Aorta (tissue), 5 donors: ENCODE results near the gene B2M. TPM values are rescaled to one million over a fixed set of nuclear protein-coding genes. Genes with fewer than 3 reads are reported as not detected.

Source experiments
- ATAC-seq: fragments of 200-7000 bp; cut with Tn5 transposase; one replicate; pipeline ENCODE4 v1.9.1; 2022; ENCODE audit warnings: moderate library complexity; ENCODE audit not compliant: low FRiP score
- DNase-seq, 2 donors: peaks; one replicate each; pipeline ENCODE4 v3.0.0-alpha.2; 2020
- H3K27ac ChIP-seq, 2 donors: one replicate each; pipeline ENCODE4 v1.5.1; 2013; ENCODE audit warnings: low read length in 2 of 2, mild to moderate bottlenecking in 2 of 2, moderate library complexity in 2 of 2, control low read depth in 1 of 2, inconsistent platforms in 1 of 2, low read depth in 1 of 2
- H3K27me3 ChIP-seq, 2 donors: one replicate each; pipeline ENCODE4 v1.6.1; 2013; ENCODE audit warnings: control low read depth in 1 of 2, low read length in 1 of 2, mild to moderate bottlenecking in 1 of 2, moderate library complexity in 1 of 2; ENCODE audit not compliant: insufficient read depth in 2 of 2, control insufficient read depth in 1 of 2
- H3K36me3 ChIP-seq, 2 donors: one replicate each; pipeline ENCODE4 v1.6.1; 2013; ENCODE audit warnings: control low read depth in 1 of 2, low read length in 1 of 2, mild to moderate bottlenecking in 1 of 2; ENCODE audit not compliant: insufficient read depth in 2 of 2, control insufficient read depth in 1 of 2
- H3K4me1 ChIP-seq, 2 donors: one replicate each; pipeline ENCODE4 v1.6.1; 2013; ENCODE audit warnings: low read length in 2 of 2, control low read depth in 1 of 2, mild to moderate bottlenecking in 1 of 2, moderate library complexity in 1 of 2; ENCODE audit not compliant: insufficient read depth in 2 of 2, control insufficient read depth in 1 of 2
- H3K4me3 ChIP-seq, 2 donors: one replicate each; pipeline ENCODE4 v1.5.1; 2013; ENCODE audit warnings: low read length in 2 of 2, control low read depth in 1 of 2, mild to moderate bottlenecking in 1 of 2
- H3K9me3 ChIP-seq: one replicate; pipeline ENCODE4 v1.6.1; 2013; ENCODE audit warnings: mild to moderate bottlenecking, low read length; ENCODE audit not compliant: control insufficient read depth
- WGBS, 2 donors: extraction: QIAGEN DNeasy Blood & Tissue Kit; methylation state at CpG; one replicate each; pipeline ENCODE4 v1.1.7; 2013; 5-methylcytosine and 5-hydroxymethylcytosine counted together
- intact Hi-C, 2 donors: fragments of 100-400 bp; cut with DNase I; formaldehyde crosslinking; loops; one replicate each; pipeline versions ENCODE4 v1.14.2 to v1.15.0; 2022
- long read RNA-seq, 2 donors: library from polyadenylated mRNA; unstranded; transcript quantifications; one replicate each; pipeline ENCODE4 v2.0.0, GENCODE V29; 2020 to 2021
- polyA plus RNA-seq, 2 donors: library from polyadenylated mRNA; stranded (reverse); fragments of 200-250 nt; gene quantifications; one replicate each; pipeline ENCODE4 v1.2.3, GENCODE V29; 2013
- total RNA-seq, 2 donors: library from RNA; stranded (reverse); fragmentation: NEBNext Ultra II Directional; extraction: Animal tissue kit (Norgen Biotek cat#: 25700); gene quantifications; one replicate each; pipeline ENCODE4 v1.2.1, GENCODE V29; 2021
- donor health status: healthy with polysubstance abuse.
- donor health status: Bipolar disorder and iron deficiency.
- donor health status: DM: no; HTN: no; CAD: no.
- donor health status: DM: no; HTN: no; CAD: no.
- donor health status: DM: yes; HTN: yes; CAD: no.

The B2M gene
- total RNA-seq (1,000 to 10,000 TPM; 2,130 to 2,403 TPM), polyA plus RNA-seq (1,000 to 10,000 TPM; 3,644 to 4,026 TPM)
- long read RNA-seq, donor 1, transcript B2M-213 (1 exons, 2,329 nt): minor isoform, 60 of 1,572 reads
- long read RNA-seq, donor 1, transcript B2M-204 (4 exons, 1,705 nt): major isoform, 1,404 of 1,572 reads
- long read RNA-seq, donor 1, transcript B2M-214 (1 exons, 2,403 nt): minor isoform, 42 of 1,572 reads
- long read RNA-seq, donor 1, transcript B2M-208 (3 exons, 1,081 nt): minor isoform, 34 of 1,572 reads
- long read RNA-seq, donor 1, partial matches to known transcripts: 20 of 1,572 reads
- long read RNA-seq, donor 1, other reads (novel, unspliced or antisense): 10 of 1,572 reads
- long read RNA-seq, donor 2, transcript B2M-204 (4 exons, 1,705 nt): major isoform, 1,087 of 1,331 reads
- long read RNA-seq, donor 2, transcript B2M-213 (1 exons, 2,329 nt): minor isoform, 176 of 1,331 reads
- long read RNA-seq, donor 2, transcript B2M-214 (1 exons, 2,403 nt): minor isoform, 18 of 1,331 reads
- long read RNA-seq, donor 2, transcript B2M-208 (3 exons, 1,081 nt): minor isoform, 20 of 1,331 reads
- long read RNA-seq, donor 2, partial matches to known transcripts: 26 of 1,331 reads
- long read RNA-seq, donor 2, other reads (novel, unspliced or antisense): 1 of 1,331 reads

- DNase-seq: peak; percentile 97 to 98
- intact Hi-C loops: loop anchor here (2.0 to 5.0 kb wide), 2 partner anchors 18 to 49 kb away; partner anchors contain the start of gene SPG11 (in 2 of the 2)
- ATAC-seq: peak; percentile 97
- H3K27ac ChIP-seq: peak within 1 kb of the TSS; percentile 92 to 99
- peak within 1 kb of the TSS; percentile 77 to 96 for H3K4me3 ChIP-seq
- WGBS, 2 donors: 0% methylated on average over 37 of the region's 37 CpGs
- no peaks in the 10 kb centered on the region for H3K27me3 ChIP-seq
- H3K4me1 ChIP-seq: peaks cover 0 to 1% of the 10 kb centered on the region in 2 donors
- H3K36me3 ChIP-seq: peaks cover 0 to 4% of the 10 kb centered on the region in 2 donors
- H3K9me3 ChIP-seq: no peaks in the 10 kb centered on the region
These were observed at the start of gene B2M, which contains the start of gene PATL2 for GRCh38 chr15:44711096-44711742. Gene B2M, plus strand, starts transcription at chr15:44711517. Its CDS starts 30 bp downstream, at chr15:44711547. Gene PATL2, minus strand, starts transcription at chr15:44711323. Its CDS starts 34,833 bp downstream, at chr15:44676490.

GRCh38 chr15:44661576-44661975 is 49.7 kb upstream of the B2M start:
- no peak overlapping the region for H3K27ac ChIP-seq
- no peaks in the 10 kb centered on the region for H3K36me3 ChIP-seq
- no peaks in the 10 kb centered on the region for H3K27me3 ChIP-seq
- H3K4me3 ChIP-seq: no peak overlapping the region
- DNase-seq: no peak
- ATAC-seq: no peak
- intact Hi-C loops: loop anchor here (5.0 kb wide), 1 partner anchor 51 kb away; the partner anchor contains the start of genes B2M (in 2 of the 2) and PATL2 (in 2 of the 2)
- no peaks in the 10 kb centered on the region for H3K9me3 ChIP-seq
- H3K4me1 ChIP-seq: no peaks in the 10 kb centered on the region

- intact Hi-C loops: loop anchor here (2.0 to 5.0 kb wide), 3 partner anchors 50 to 76 kb away; partner anchors contain the start of genes B2M (in 2 of the 2) and PATL2 (in 2 of the 2)
- 12 to 13% methylated on average over 34 of the region's 34 CpGs for WGBS, 2 donors
- Histone ChIP-seq H3K4me1 (no peaks in the 10 kb centered on the region), H3K4me3 (peak overlapping the region; percentile 68 to 91), H3K27ac (peak overlapping the region; percentile 88), H3K36me3 (no peaks in the 10 kb centered on the region), H3K9me3 (no peaks in the 10 kb centered on the region), H3K27me3 (no peaks in the 10 kb centered on the region)
- DNase-seq (peak; percentile 83 to 87), ATAC-seq (peak; percentile 80)
These were observed 48.6 kb upstream of the B2M start for GRCh38 chr15:44662478-44663409.

GRCh38 chr15:44663410-44664308 is 47.7 kb upstream of the B2M start, which contains the start of gene SPG11:
Gene SPG11, minus strand, starts transcription at chr15:44663662. Its CDS starts 15 bp downstream, at chr15:44663647.
- H3K9me3 ChIP-seq: no peaks in the 10 kb centered on the region
- no peaks in the 10 kb centered on the region for H3K36me3 ChIP-seq
- H3K27me3 ChIP-seq: no peaks in the 10 kb centered on the region
- H3K4me3 ChIP-seq: peak within 1 kb of the TSS; percentile 68 to 91
- no peaks in the 10 kb centered on the region for H3K4me1 ChIP-seq
- 8% methylated on average over 53 of the region's 53 CpGs for WGBS, 2 donors
- intact Hi-C loops: loop anchor here (2.0 to 5.0 kb wide), 4 partner anchors 49 to 75 kb away; partner anchors contain the start of genes B2M (in 2 of the 2), PATL2 (in 2 of the 2) and TRIM69 (in 1 of the 2)
- DNase-seq (peak; percentile 99), ATAC-seq (peak; percentile 99)
- peak within 1 kb of the TSS; percentile 88 for H3K27ac ChIP-seq

GRCh38 chr15:44666210-44667038 is 44.9 kb upstream of the B2M start:
- Histone ChIP-seq H3K4me3 (no peak overlapping the region), H3K27ac (no peak overlapping the region), H3K27me3 (no peaks in the 10 kb centered on the region), H3K9me3 (no peaks in the 10 kb centered on the region), H3K4me1 (no peaks in the 10 kb centered on the region), H3K36me3 (no peaks in the 10 kb centered on the region)
- 44 to 48% methylated on average over 5 of the region's 5 CpGs for WGBS, 2 donors
- intact Hi-C loops: no loop called here
- ATAC-seq: no peak
- no peak for DNase-seq

- intact Hi-C loops: no loop called here
- Histone ChIP-seq H3K9me3 (no peaks in the 10 kb centered on the region), H3K4me1 (no peaks in the 10 kb centered on the region), H3K36me3 (no peaks in the 10 kb centered on the region), H3K27ac (no peak overlapping the region), H3K27me3 (no peaks in the 10 kb centered on the region), H3K4me3 (no peak overlapping the region)
- ATAC-seq (no peak), DNase-seq (no peak)
- WGBS, 2 donors: 69 to 73% methylated on average over 3 of the region's 3 CpGs
These were observed 44.3 kb upstream of the B2M start for GRCh38 chr15:44667039-44667360.

- no peaks in the 10 kb centered on the region for H3K36me3 ChIP-seq
- ATAC-seq (no peak), DNase-seq (no peak)
- no peak overlapping the region for H3K27ac ChIP-seq
- no peak overlapping the region for H3K4me3 ChIP-seq
- H3K4me1 ChIP-seq: no peaks in the 10 kb centered on the region
- H3K9me3 ChIP-seq: no peaks in the 10 kb centered on the region
- 66 to 67% methylated on average over 2 of the region's 2 CpGs for WGBS, 2 donors
- intact Hi-C loops: no loop called here
- H3K27me3 ChIP-seq: no peaks in the 10 kb centered on the region
These were observed 42.4 kb upstream of the B2M start for GRCh38 chr15:44668921-44669320.
